22Rv1 (cell line): ENCODE data around the gene USP16.

Experiments used
- H3K27ac ChIP-seq: fragments of 450-650 bp; 2 replicates; pipeline ENCODE4 v1.5.1; 2017
- CTCF ChIP-seq: fragments of 450-650 bp; IDR thresholded peaks from 2 replicates; pipeline ENCODE4 v1.5.1; 2017; ENCODE audit warnings: mild to moderate bottlenecking
- ZFX ChIP-seq: fragments of 450-650 bp; IDR thresholded peaks from 2 replicates; pipeline ENCODE4 v1.6.1; 2017; ENCODE audit warnings: antibody characterized with exemption, borderline replicate concordance

The USP16 gene

GRCh38 chr21:29083306-29083705, 58.8 kb downstream of the USP16 start:
- no peak overlapping the region for H3K27ac ChIP-seq
- TF ChIP-seq CTCF, result no peak
- TF ChIP-seq ZFX, result no peak

- TF ChIP-seq ZFX, result no peak
- TF ChIP-seq CTCF, result no peak
- H3K27ac ChIP-seq, result no peak overlapping the region
These were observed 59.9 kb downstream of the USP16 start for GRCh38 chr21:29084372-29084771.

DNA sequence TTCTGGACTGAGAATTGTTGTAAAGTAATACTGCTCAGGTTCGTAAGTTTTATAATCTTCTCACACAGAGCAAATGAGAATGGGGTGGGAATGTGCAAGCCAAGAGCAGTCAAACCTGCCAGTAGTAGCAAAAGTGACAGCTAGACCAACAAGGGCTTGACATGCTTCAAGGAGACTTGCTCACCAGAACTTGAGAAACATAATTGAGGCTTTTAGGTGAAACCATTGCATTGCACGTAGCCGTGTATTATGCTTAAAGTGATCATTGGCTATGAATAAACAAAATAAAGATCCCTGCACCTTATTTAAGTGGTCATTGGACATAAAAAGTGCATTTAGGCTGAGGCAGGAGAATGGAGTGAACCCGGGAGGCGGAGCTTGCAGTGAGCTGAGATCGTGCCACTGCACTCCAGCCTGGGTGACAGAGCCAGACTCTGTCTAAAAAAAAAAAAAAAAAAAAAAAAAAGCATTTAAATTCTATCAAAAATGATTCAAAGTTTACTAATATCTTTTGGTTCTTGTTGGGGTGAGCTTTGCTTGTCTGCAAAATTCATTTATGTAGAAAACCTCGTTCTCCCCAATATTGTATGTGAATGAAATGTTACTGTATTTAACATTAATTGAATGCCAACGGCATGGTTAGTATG, 60.8 kb downstream of the USP16 start:
- H3K27ac ChIP-seq, result no peak overlapping the region
- TF ChIP-seq ZFX (no peak), CTCF (no peak)

DNA sequence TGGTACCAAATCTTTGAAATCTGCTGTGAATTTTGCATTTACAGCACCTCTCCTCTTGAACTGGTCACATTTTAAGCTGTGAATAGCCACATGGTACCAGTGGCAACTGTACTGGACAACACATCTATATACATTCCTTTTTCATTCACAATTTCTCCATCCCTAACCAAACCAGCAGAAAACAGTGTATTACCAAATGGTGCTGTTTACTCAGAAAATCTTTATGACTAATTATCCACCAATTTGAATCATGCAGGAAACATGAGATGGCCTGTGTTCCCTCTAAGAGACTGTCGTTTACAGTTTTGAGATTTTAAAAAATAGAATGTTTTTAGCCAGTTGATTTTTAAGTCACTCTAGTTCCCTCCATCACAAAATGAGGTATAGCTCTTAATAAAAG, 66.6 kb downstream of the USP16 start:
- H3K27ac ChIP-seq, result no peak overlapping the region
- no peak for TF ChIP-seq CTCF
- no peak for TF ChIP-seq ZFX

DNA sequence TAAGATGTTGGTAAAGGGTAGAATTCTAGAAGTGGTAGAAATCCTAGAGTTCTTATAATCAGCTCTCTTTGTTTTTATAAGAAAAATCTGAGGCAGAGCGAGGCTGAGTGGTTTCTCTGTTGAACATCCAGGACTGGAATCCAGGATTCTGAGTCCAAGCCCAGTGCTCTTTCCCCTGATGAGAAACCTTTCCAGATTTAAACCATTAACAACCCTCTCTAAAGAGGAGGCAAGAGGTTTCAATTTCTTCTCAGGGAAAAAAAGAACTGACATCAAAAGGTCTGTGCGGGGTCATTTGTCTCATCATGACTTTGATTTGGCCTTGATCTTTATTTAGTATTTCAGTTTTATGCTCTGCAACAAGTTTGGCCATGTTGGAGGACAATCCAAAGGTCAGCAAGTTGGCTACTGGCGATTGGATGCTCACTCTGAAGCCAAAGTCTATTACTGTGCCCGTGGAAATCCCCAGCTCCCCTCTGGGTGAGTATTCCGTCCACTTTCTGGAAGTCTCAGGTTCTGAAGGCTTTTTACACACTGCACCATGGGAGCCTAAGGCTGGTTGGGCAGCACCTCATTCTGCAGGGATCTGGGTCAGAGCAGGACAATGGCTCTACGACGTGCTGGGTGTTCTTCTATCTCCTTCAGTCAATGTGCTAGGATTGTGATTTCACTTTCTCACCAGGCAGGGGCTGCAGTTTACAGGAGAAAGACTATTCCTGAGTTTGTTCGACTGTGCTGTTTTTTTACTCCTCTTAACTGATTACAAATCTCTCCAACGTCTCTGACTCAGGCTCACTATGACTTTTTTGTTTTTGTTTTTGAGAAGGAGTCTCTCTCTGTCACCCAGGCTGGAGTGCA, 67.9 kb downstream of the USP16 start:
- no peak for TF ChIP-seq ZFX
- no peak for TF ChIP-seq CTCF
- no peak overlapping the region for H3K27ac ChIP-seq

- TF ChIP-seq ZFX (no peak), CTCF (no peak)
- H3K27ac ChIP-seq, result no peak overlapping the region
These were observed 71.9 kb downstream of the USP16 start for GRCh38 chr21:29096218-29097015.

DNA sequence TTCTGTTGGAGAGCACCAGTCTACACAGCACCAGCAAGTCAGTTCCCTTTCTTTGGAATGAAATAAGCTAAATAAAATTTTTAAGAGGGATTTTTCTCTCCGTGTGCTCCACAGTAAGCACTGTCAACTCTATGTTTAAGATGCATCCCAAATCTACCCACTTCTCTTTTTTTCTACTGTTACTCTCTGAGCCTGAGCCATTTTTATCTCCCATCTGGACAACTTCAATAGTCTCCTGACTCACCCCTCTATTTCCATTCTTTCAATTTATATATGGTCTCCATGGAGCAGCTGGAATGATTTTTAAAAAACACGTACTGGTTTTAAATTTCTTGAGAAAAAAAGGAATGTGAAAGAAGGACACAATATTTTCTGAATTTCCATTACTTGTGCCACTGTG, 73.7 kb downstream of the USP16 start:
- TF ChIP-seq CTCF (no peak), ZFX (no peak)
- H3K27ac ChIP-seq, result no peak overlapping the region
